ENCODE results near the gene CBFB. TPM values are rescaled to one million over a fixed set of nuclear protein-coding genes. Genes with fewer than 3 reads are reported as not detected.

CBFB gene
- total RNA-seq = 142 and 160 TPM in 2 replicates

DNA sequence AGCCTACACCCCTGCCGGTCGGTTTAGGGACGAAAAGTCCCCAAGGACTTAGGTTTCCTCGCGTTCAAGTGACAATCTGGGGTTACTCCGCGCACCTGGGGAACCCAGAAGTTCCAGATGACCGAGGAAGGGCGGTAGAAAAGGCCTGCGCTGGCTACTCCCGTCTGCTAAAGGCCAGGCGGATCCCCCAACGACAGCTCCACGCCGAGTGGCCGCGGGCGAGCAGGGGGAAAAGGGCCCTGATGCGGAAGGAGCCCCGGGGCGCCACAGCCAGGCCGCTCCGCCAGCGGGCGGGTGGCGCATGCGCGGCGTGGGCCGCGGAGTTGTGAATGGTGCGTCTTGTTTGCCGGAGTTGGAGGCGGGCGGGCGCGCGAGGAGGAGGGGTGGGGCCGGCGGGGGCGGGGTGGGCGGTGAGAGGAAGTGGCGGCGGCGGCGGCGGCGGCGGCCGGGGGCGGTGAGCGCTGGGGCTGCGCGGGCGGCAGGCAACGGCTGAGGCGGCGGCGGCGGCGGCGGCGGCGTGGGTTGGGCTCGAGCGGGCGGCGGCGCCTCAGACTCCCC is at the start of gene CBFB:
Gene CBFB (plus strand): TSS at position 454 of the 558 bp plus-strand sequence. CDS start 259 bp downstream, outside the sequence.

DNA sequence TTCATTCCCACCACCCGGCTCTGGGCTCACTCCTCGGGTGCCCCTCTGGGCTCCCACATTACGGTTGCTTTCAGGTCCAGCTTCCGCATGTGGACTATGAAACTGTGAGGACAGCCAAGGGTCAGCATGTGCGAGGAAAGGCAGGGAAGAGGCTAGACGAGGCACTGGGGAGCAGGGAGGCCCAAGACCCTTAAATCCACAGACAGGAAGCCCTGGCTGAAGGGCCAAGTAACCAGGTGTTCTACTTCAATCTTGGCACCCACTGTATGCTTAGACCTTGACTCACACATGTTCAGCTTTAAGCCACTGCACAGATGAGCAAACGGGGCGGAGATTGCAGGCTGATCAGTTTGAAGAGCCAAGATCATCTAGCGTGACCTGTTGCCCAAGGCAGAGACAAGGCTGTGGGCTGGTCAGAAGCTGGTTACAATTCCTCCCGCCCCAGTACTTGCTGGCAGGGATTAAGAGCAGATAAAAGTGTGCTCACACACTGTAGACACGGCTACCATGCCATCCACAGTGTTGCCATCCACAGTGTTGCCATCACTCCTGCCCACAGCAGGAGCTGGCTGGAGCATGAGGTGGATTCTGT is 40.7 kb upstream of the CBFB start, which contains the start of gene CES4A:
Gene CES4A (plus strand): TSS at position 393 of the 592 bp plus-strand sequence. CDS start 184 bp downstream, at position 577.

DNA sequence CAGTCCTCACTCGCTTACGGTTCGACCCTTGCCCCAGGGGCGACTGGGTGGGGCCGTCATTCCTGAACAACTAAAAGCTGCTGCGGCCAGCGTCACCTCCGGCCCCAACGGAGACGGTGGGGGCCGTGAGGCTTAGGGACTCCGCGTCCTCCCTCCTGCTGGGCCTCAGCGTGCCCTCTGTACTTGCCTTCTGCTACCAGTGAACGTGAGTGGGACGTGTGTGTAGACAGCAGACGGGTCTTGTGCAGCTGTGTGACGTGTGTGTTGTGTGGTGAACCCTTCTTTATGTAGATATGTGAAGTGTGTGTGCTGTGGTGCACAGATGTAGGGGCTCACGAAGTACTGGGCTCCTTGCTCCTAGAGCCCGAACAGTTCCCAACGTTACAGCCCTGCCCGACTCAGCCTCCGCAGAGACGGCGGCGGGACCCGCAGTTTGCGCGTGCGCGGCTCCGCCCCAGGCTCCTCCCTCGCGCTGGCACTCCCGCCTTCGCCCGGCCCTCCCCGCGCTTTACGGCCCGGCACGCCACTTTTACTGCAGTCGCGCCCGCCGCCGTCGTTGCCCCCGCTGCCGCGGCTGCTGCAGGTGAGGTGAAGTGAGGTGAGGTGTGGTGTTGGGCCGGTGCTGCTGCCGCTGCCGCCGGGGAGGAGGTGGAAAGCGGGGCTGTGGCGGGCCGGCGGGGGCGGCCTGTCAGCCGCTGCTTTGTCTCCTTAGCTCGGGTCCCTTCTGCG is 80.6 kb downstream of the CBFB start, which contains the start of gene PHAF1:
Gene PHAF1 (plus strand): TSS at position 535 of the 729 bp plus-strand sequence. CDS start 235 bp downstream, outside the sequence.

Other genes with a start within 250 kb of the CBFB start
- gene TERB1, start 227.6 kb upstream of the CBFB start, total RNA-seq = 0.12 and 0.13 TPM in 2 replicates
- 58.0 and 60.4 TPM in 2 replicates for gene NAE1, start 198.2 kb upstream of the CBFB start, total RNA-seq
- gene CA7, start 184.7 kb upstream of the CBFB start, total RNA-seq = not detected in 2 replicates
- 8.1 and 8.3 TPM in 2 replicates for gene PDP2, start 148.6 kb upstream of the CBFB start, total RNA-seq
- not detected in 2 replicates for gene CDH16, start 110.3 kb upstream of the CBFB start, total RNA-seq
- 3.2 and 7.7 TPM in 2 replicates for gene RRAD, start 103.6 kb upstream of the CBFB start, total RNA-seq
- 126 and 169 TPM in 2 replicates for gene CIAO2B, start 94.7 kb upstream of the CBFB start, total RNA-seq
- 28.1 and 29.1 TPM in 2 replicates for gene CES2, start 93.6 kb upstream of the CBFB start, total RNA-seq
- 0.13 and 0.56 TPM in 2 replicates for gene CES3, start 67.9 kb upstream of the CBFB start, total RNA-seq
- gene CES4A, start 40.6 kb upstream of the CBFB start, total RNA-seq = 1.3 and 1.4 TPM in 2 replicates
- 12.8 and 13.5 TPM in 2 replicates for gene PHAF1, start 80.8 kb downstream of the CBFB start, total RNA-seq
- gene B3GNT9, start 121.8 kb downstream of the CBFB start, total RNA-seq = 36.5 and 44.3 TPM in 2 replicates
- gene TRADD, start 130.8 kb downstream of the CBFB start, total RNA-seq = 15.9 and 18.1 TPM in 2 replicates
- gene FBXL8, start 130.8 kb downstream of the CBFB start, total RNA-seq = 7.1 and 7.2 TPM in 2 replicates
- gene HSF4, start 135.6 kb downstream of the CBFB start, total RNA-seq = 3.3 and 4.9 TPM in 2 replicates
- 23.9 and 25.2 TPM in 2 replicates for gene NOL3, start 141.4 kb downstream of the CBFB start, total RNA-seq
- gene MATCAP1, start 154.8 kb downstream of the CBFB start, total RNA-seq = 14.4 and 15.2 TPM in 2 replicates
- 0.25 and 0.66 TPM in 2 replicates for gene EXOC3L1, start 161.0 kb downstream of the CBFB start, total RNA-seq
- 36.6 and 42.5 TPM in 2 replicates for gene E2F4, start 163.0 kb downstream of the CBFB start, total RNA-seq
- gene ELMO3, start 170.0 kb downstream of the CBFB start, total RNA-seq = 0.44 and 0.66 TPM in 2 replicates
- 39.9 and 45.7 TPM in 2 replicates for gene TMEM208, start 198.0 kb downstream of the CBFB start, total RNA-seq
- 9.5 and 15.2 TPM in 2 replicates for gene FHOD1, start 218.3 kb downstream of the CBFB start, total RNA-seq
- 0.31 and 0.66 TPM in 2 replicates for gene SLC9A5, start 219.8 kb downstream of the CBFB start, total RNA-seq

Data from aortic smooth muscle cell (primary cell).